ENCODE measurements around the gene ZNF550.
A peak's percentile ranks its signal among the peaks of the same experiment; 100 is the strongest.
"Not testable (repeated sequence)": the region's sequence is repeated elsewhere in the genome, so short reads cannot be mapped to it uniquely, and the experiment has no call there.

ZNF550 gene

DNA sequence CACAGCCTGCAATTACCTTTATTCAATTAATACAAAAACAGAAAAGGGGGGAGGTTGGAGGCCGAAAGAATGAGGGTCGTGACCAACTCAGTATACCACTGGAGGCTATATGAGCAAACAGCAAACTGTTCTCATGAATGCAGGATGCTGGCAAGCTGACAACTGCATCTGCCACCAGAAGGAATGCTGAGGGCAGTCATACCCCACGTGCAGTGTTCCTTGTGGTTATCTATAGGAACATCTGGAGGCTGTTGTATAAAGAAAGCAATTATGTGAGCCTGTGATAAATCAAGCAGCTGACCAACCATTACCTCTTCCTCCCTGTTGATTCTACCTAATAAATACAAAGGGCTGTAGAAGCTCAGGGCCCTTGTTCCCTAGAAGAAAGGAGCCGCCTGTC lies 41.6 kb downstream of the ZNF550 start:
- not testable (repeated sequence) for H3K9ac ChIP-seq (ENCODE audit: low read depth, low read length); H3K4me1 ChIP-seq (ENCODE audit: insufficient read depth, low read length); H3K4me3 ChIP-seq (ENCODE audit: low read length); H3K27ac ChIP-seq (ENCODE audit: low read depth, low read length); H3K27me3 ChIP-seq (ENCODE audit: insufficient read depth, low read length)
- 90% methylated on average over 4 of the region's 4 CpGs for WGBS
- peaks cover 10% of the 10 kb centered on the region; the same call in 1 of the 2 replicates for H3K36me3 ChIP-seq (ENCODE audit: insufficient read depth, low read length)
- H3K9me3 ChIP-seq (ENCODE audit: insufficient read depth, low read depth, low read length) = peaks cover 22% of the 10 kb centered on the region

GRCh38 chr19:57515255-57515654 lies 44.4 kb downstream of the ZNF550 start:
- H3K9ac ChIP-seq (ENCODE audit: low read depth, low read length) = no peak overlapping the region
- peaks cover 40% of the 10 kb centered on the region for H3K9me3 ChIP-seq (ENCODE audit: insufficient read depth, low read depth, low read length)
- WGBS = 92% methylated on average over 5 of the region's 5 CpGs
- H3K4me1 ChIP-seq (ENCODE audit: insufficient read depth, low read length) = no peaks in the 10 kb centered on the region
- no peak overlapping the region for H3K4me3 ChIP-seq (ENCODE audit: low read length)
- no peaks in the 10 kb centered on the region for H3K27me3 ChIP-seq (ENCODE audit: insufficient read depth, low read length)
- peaks cover 11% of the 10 kb centered on the region; the same call in 1 of the 2 replicates for H3K36me3 ChIP-seq (ENCODE audit: insufficient read depth, low read length)
- H3K27ac ChIP-seq (ENCODE audit: low read depth, low read length) = no peak overlapping the region

DNA sequence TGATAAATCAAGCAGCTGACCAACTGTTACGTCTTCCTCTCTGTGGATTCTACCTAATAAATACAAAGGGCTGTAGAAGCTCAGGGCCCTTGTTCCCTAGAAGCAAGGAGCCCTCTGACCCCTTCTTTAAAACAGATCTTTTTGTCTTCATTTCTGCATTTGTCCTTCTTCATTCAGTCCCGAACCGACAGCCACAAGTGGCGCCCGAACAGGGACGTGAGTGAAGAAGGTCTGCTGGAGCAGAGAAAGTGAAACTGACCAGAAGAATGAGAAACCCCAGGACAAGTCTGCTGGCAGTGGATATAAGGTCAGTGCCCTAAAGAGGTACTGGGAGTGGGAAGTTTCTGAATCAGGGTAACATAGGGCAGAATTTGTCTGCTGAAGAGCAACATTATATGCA lies 46.8 kb downstream of the ZNF550 start:
- Histone ChIP-seq H3K27ac (ENCODE audit: low read depth, low read length) (no peak overlapping the region), H3K4me3 (ENCODE audit: low read length) (no peak overlapping the region), H3K9me3 (ENCODE audit: insufficient read depth, low read depth, low read length) (peaks cover 43% of the 10 kb centered on the region), H3K9ac (ENCODE audit: low read depth, low read length) (no peak overlapping the region), H3K4me1 (ENCODE audit: insufficient read depth, low read length) (no peaks in the 10 kb centered on the region), H3K27me3 (ENCODE audit: insufficient read depth, low read length) (no peaks in the 10 kb centered on the region), H3K36me3 (ENCODE audit: insufficient read depth, low read length) (peaks cover 19% of the 10 kb centered on the region; the same call in 1 of the 2 replicates)
- 98% methylated on average over 6 of the region's 6 CpGs for WGBS

DNA sequence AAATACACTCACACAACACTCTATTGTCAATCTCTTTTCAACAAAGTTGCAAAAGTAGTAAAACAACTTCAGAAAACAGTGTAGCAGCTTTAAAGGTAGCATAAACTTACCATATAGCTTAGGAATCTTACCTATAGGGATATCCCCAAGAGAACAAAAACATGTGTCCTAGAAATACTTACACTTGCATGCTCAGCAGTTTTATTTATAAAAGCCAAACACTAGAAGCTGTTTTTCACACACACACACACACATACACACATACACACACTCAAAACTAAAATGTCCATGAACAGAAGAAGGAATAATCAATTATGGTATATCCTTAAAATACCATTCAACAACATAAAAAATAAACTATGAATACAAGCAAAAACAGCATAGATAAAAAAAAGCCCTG lies 48.2 kb downstream of the ZNF550 start:
- Histone ChIP-seq H3K27ac (ENCODE audit: low read depth, low read length) (no peak overlapping the region), H3K4me3 (ENCODE audit: low read length) (no peak overlapping the region), H3K9me3 (ENCODE audit: insufficient read depth, low read depth, low read length) (peaks cover 49% of the 10 kb centered on the region), H3K9ac (ENCODE audit: low read depth, low read length) (no peak overlapping the region), H3K36me3 (ENCODE audit: insufficient read depth, low read length) (peaks cover 26% of the 10 kb centered on the region), H3K4me1 (ENCODE audit: insufficient read depth, low read length) (no peaks in the 10 kb centered on the region), H3K27me3 (ENCODE audit: insufficient read depth, low read length) (no peaks in the 10 kb centered on the region)

- Histone ChIP-seq H3K9ac (ENCODE audit: low read depth, low read length) (no peak overlapping the region), H3K9me3 (ENCODE audit: insufficient read depth, low read depth, low read length) (peaks cover 9% of the 10 kb centered on the region; the same call in 1 of the 2 replicates), H3K36me3 (ENCODE audit: insufficient read depth, low read length) (peaks cover 39% of the 10 kb centered on the region), H3K4me1 (ENCODE audit: insufficient read depth, low read length) (no peaks in the 10 kb centered on the region), H3K27ac (ENCODE audit: low read depth, low read length) (no peak overlapping the region), H3K27me3 (ENCODE audit: insufficient read depth, low read length) (no peaks in the 10 kb centered on the region), H3K4me3 (ENCODE audit: low read length) (no peak overlapping the region)
- 98% methylated on average over 4 of the region's 4 CpGs for WGBS
Measured at GRCh38 chr19:57506163-57506562, 53.5 kb downstream of the ZNF550 start.

- not testable (repeated sequence) for H3K27ac ChIP-seq (ENCODE audit: low read depth, low read length); H3K36me3 ChIP-seq (ENCODE audit: insufficient read depth, low read length); H3K9ac ChIP-seq (ENCODE audit: low read depth, low read length); H3K4me1 ChIP-seq (ENCODE audit: insufficient read depth, low read length); H3K9me3 ChIP-seq (ENCODE audit: insufficient read depth, low read depth, low read length); H3K27me3 ChIP-seq (ENCODE audit: insufficient read depth, low read length)
- 69% methylated on average over 1 of the region's 4 CpGs for WGBS
- peak overlapping the region; percentile 56 for H3K4me3 ChIP-seq (ENCODE audit: low read length)
Measured at GRCh38 chr19:57500400-57500799, 59.3 kb downstream of the ZNF550 start.

GRCh38 chr19:57499680-57500395 lies 59.8 kb downstream of the ZNF550 start, which contains the start of gene ZNF773:
Gene ZNF773 (plus strand): TSS chr19:57499938. CDS start chr19:57500081, 143 bp downstream.
- H3K36me3 ChIP-seq (ENCODE audit: insufficient read depth, low read length); H3K27me3 ChIP-seq (ENCODE audit: insufficient read depth, low read length); H3K9me3 ChIP-seq (ENCODE audit: insufficient read depth, low read depth, low read length); H3K4me1 ChIP-seq (ENCODE audit: insufficient read depth, low read length): not testable (repeated sequence)
- WGBS = 1% methylated on average over 57 of the region's 69 CpGs
- Histone ChIP-seq H3K9ac (ENCODE audit: low read depth, low read length) (peak within 1 kb of the TSS; percentile 88), H3K27ac (ENCODE audit: low read depth, low read length) (peak within 1 kb of the TSS; percentile 52; the same call in 1 of the 2 replicates), H3K4me3 (ENCODE audit: low read length) (peak within 1 kb of the TSS; percentile 80)

- not testable (repeated sequence) for H3K9ac ChIP-seq (ENCODE audit: low read depth, low read length); H3K27ac ChIP-seq (ENCODE audit: low read depth, low read length); H3K4me1 ChIP-seq (ENCODE audit: insufficient read depth, low read length); H3K36me3 ChIP-seq (ENCODE audit: insufficient read depth, low read length); H3K9me3 ChIP-seq (ENCODE audit: insufficient read depth, low read depth, low read length); H3K27me3 ChIP-seq (ENCODE audit: insufficient read depth, low read length)
- peak overlapping the region; percentile 80; the same call in 1 of the 2 replicates for H3K4me3 ChIP-seq (ENCODE audit: low read length)
Measured at GRCh38 chr19:57499332-57499679, 60.4 kb downstream of the ZNF550 start.

GRCh38 chr19:57488299-57488644 lies 71.4 kb downstream of the ZNF550 start:
- not testable (repeated sequence) for H3K27ac ChIP-seq (ENCODE audit: low read depth, low read length); H3K9ac ChIP-seq (ENCODE audit: low read depth, low read length); H3K27me3 ChIP-seq (ENCODE audit: insufficient read depth, low read length); H3K4me1 ChIP-seq (ENCODE audit: insufficient read depth, low read length); H3K9me3 ChIP-seq (ENCODE audit: insufficient read depth, low read depth, low read length)
- WGBS = no CpG with 5 or more reads among the region's 1 CpG
- Histone ChIP-seq H3K4me3 (ENCODE audit: low read length) (peak overlapping the region; percentile 45), H3K36me3 (ENCODE audit: insufficient read depth, low read length) (peaks cover 27% of the 10 kb centered on the region)

DNA sequence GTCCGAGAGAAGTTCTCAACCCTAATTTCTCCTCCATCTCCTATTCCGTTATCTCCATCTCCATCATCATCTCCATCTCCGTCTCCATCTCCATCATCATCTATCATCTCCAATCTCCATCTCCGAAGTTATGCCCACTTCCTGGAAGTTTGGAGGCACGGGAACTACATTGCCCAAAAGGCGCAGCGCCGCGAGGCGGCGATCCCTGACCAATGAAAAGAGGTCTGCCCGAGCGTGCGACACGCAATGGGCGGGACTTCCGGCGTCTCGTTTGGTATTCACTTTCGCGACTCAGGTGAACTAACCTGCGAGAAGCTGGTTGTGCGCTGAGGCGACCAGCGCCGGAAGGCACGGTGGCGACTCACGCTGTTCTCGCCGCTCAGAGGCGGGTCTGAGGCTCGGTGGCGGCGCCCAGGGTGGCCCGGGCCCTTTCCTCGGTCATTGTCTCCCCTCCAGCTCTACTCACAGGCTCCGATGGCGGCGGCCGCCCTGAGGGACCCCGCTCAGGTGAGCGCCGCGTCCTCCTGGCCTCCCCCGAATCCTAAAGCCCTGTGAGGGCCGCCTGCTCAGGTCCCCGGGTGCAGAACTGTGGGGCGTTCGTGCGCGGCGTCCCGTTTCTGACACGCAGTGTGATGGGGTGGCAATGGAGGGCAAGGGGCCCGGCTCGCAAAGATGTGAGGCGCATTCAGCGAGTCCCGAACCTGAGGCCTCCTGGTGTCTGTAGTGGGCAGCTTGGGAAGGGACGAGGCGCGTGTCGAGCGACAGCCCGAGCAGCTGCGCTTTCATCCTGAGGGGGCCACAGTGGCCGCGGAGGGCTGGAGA lies 72.0 kb downstream of the ZNF550 start, which contains the start of gene ZNF419:
Gene ZNF419, plus strand, starts transcription at position 274 of the 822 bp plus-strand sequence. Its CDS starts 201 bp downstream, at position 475.
- Histone ChIP-seq H3K36me3 (ENCODE audit: insufficient read depth, low read length) (peaks cover 21% of the 10 kb centered on the region), H3K4me3 (ENCODE audit: low read length) (peak within 1 kb of the TSS; percentile 79), H3K27ac (ENCODE audit: low read depth, low read length) (peak within 1 kb of the TSS; percentile 66), H3K9ac (ENCODE audit: low read depth, low read length) (peak within 1 kb of the TSS; percentile 90)
- not testable (repeated sequence) for H3K4me1 ChIP-seq (ENCODE audit: insufficient read depth, low read length); H3K27me3 ChIP-seq (ENCODE audit: insufficient read depth, low read length); H3K9me3 ChIP-seq (ENCODE audit: insufficient read depth, low read depth, low read length)
- WGBS = 2% methylated on average over 53 of the region's 69 CpGs
